Tibial nerve (tissue), 4 donors: ENCODE data around the gene KRT5.

Source experiments
- EP300 ChIP-seq, 2 donors: sonication (generic); formaldehyde crosslinking; IDR thresholded peaks; one replicate each; pipeline ENCODE4 v1.6.1; 2017; ENCODE audit warnings: antibody characterized with exemption in 2 of 2, mild to moderate bottlenecking in 1 of 2
- TF ChIP-seq, protein P1 (sequence below), 5 experiments: fragments of 200-600 bp in 3 of 5; fragments of 450-650 bp in 2 of 5; sonication (generic) in 3 of 5; IDR thresholded peaks; one replicate each; pipeline ENCODE4 v1.5.1; 2016 to 2019; ENCODE audit warnings: antibody characterized with exemption in 5 of 5, mild to moderate bottlenecking in 3 of 5, moderate library complexity in 2 of 5

DNA sequence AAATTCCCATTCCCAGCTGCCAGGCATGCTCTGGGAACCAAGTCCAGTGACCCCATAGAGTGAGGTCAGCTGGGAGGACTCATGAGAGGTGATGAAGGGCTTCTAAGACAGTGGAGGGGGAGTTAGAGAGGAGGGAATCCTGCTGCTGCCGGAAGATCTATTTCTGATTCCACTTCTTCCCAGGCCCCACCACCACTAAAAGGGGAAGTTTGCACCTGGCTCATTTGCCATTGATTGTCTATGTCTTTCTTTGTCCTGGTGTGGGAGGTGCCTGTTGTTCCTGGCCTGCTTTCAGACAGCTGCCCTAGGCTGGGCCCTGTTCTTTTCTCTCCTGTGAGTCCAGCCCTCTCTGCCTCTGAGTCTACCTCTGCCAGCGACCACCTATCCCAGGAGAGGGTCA lies 24.1 kb downstream of the KRT5 start:
- TF ChIP-seq, protein P1, sequence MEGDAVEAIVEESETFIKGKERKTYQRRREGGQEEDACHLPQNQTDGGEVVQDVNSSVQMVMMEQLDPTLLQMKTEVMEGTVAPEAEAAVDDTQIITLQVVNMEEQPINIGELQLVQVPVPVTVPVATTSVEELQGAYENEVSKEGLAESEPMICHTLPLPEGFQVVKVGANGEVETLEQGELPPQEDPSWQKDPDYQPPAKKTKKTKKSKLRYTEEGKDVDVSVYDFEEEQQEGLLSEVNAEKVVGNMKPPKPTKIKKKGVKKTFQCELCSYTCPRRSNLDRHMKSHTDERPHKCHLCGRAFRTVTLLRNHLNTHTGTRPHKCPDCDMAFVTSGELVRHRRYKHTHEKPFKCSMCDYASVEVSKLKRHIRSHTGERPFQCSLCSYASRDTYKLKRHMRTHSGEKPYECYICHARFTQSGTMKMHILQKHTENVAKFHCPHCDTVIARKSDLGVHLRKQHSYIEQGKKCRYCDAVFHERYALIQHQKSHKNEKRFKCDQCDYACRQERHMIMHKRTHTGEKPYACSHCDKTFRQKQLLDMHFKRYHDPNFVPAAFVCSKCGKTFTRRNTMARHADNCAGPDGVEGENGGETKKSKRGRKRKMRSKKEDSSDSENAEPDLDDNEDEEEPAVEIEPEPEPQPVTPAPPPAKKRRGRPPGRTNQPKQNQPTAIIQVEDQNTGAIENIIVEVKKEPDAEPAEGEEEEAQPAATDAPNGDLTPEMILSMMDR (IDR thresholded peaks at IDR 0.05): no peak
- TF ChIP-seq EP300 (IDR thresholded peaks at IDR 0.05): no peak
